Activated CD8-positive, alpha-beta memory T cell treated with anti-CD3 and anti-CD28 coated beads, Interleukin-2, amount 50 U/mL, for 24 hours (primary cell): Measurements from ENCODE around the gene PGBD5.

Experiments
- DNase-seq: peaks from one replicate; pipeline ENCODE4 v3.0.0-alpha.2; 2020; ENCODE audit errors: extremely low read depth

Gene PGBD5

GRCh38 chr1:230350208-230350921, 75.8 kb downstream of the PGBD5 start:
- no peak for DNase-seq

GRCh38 chr1:230349020-230349393, 77.1 kb downstream of the PGBD5 start:
- no peak for DNase-seq

GRCh38 chr1:230348386-230349019, 77.6 kb downstream of the PGBD5 start:
- no peak for DNase-seq

- no peak for DNase-seq
Observed at GRCh38 chr1:230347896-230348295, 78.2 kb downstream of the PGBD5 start.

GRCh38 chr1:230345139-230345885, 80.8 kb downstream of the PGBD5 start:
- DNase-seq, result no peak

- no peak for DNase-seq
Observed at GRCh38 chr1:230342699-230343098, 83.4 kb downstream of the PGBD5 start.

GRCh38 chr1:230342019-230342418, 84.1 kb downstream of the PGBD5 start:
- DNase-seq, result no peak

GRCh38 chr1:230341162-230341546, 85.0 kb downstream of the PGBD5 start:
- DNase-seq, result no peak

- no peak for DNase-seq
Observed at GRCh38 chr1:230340526-230341161, 85.5 kb downstream of the PGBD5 start.

- no peak for DNase-seq
Observed at GRCh38 chr1:230339033-230339432, 87.1 kb downstream of the PGBD5 start.

- no peak for DNase-seq
Observed at GRCh38 chr1:230337266-230337665, 88.9 kb downstream of the PGBD5 start.

GRCh38 chr1:230335861-230336522, 90.1 kb downstream of the PGBD5 start:
- DNase-seq, result no peak

GRCh38 chr1:230334447-230334837, 91.7 kb downstream of the PGBD5 start:
- DNase-seq, result no peak

- DNase-seq, result no peak
Observed at GRCh38 chr1:230333590-230334446, 92.3 kb downstream of the PGBD5 start.

- no peak for DNase-seq
Observed at GRCh38 chr1:230332575-230333066, 93.5 kb downstream of the PGBD5 start.

GRCh38 chr1:230332061-230332460, 94.1 kb downstream of the PGBD5 start:
- no peak for DNase-seq

GRCh38 chr1:230330157-230330556, 96.0 kb downstream of the PGBD5 start:
- DNase-seq, result no peak

GRCh38 chr1:230328342-230329015, 97.7 kb downstream of the PGBD5 start:
- DNase-seq, result no peak

GRCh38 chr1:230327892-230328284, 98.2 kb downstream of the PGBD5 start:
- DNase-seq, result no peak
